MM.1S (cell line): ENCODE measurements around the gene FAM234A.
A peak's percentile ranks its signal among the peaks of the same experiment; 100 is the strongest.

Experiments used
- DNase-seq: peaks from one replicate; pipeline ENCODE4 v3.0.0-alpha.2; 2015
- H2AFZ ChIP-seq: fragments of 300-600 bp; sonication (generic); 2 replicates; pipeline ENCODE4 v1.6.0; 2016; ENCODE audit warnings: antibody characterized with exemption, low read length
- H3F3A ChIP-seq: fragments of 300-600 bp; sonication (generic); 2 replicates; pipeline ENCODE4 v1.6.1; 2016; ENCODE audit warnings: mild to moderate bottlenecking, antibody characterized with exemption, low read length, moderate library complexity, mixed read lengths; ENCODE audit not compliant: insufficient read depth
- H3K27ac ChIP-seq: fragments of 300-600 bp; sonication (generic); 2 replicates; pipeline ENCODE4 v1.5.1; 2016; ENCODE audit warnings: mild to moderate bottlenecking, low read length
- H3K27me3 ChIP-seq: fragments of 300-600 bp; sonication (generic); replicated peaks from 2 replicates; pipeline ENCODE4 v1.6.0; 2016; ENCODE audit warnings: low read length; ENCODE audit not compliant: insufficient read depth
- H3K36me3 ChIP-seq: fragments of 300-600 bp; sonication (generic); replicated peaks from 2 replicates; pipeline ENCODE4 v1.6.1; 2016; ENCODE audit warnings: mild to moderate bottlenecking, low read length, mixed read lengths; ENCODE audit not compliant: insufficient read depth
- H3K4me1 ChIP-seq: fragments of 300-600 bp; sonication (generic); 2 replicates; pipeline ENCODE4 v1.6.1; 2016; ENCODE audit warnings: low read length, mixed read lengths
- H3K4me2 ChIP-seq: fragments of 300-600 bp; sonication (generic); 2 replicates; pipeline ENCODE4 v1.6.0; 2016; ENCODE audit warnings: low read depth, low read length
- H3K4me3 ChIP-seq: fragments of 300-600 bp; sonication (generic); 2 replicates; pipeline ENCODE4 v1.5.1; 2016; ENCODE audit warnings: low read length, mixed read lengths
- H3K79me2 ChIP-seq: fragments of 300-600 bp; sonication (generic); 2 replicates; pipeline ENCODE4 v1.6.1; 2016; ENCODE audit warnings: mixed run types, low read length, mixed read lengths
- H3K9ac ChIP-seq: fragments of 300-600 bp; sonication (generic); 2 replicates; pipeline ENCODE4 v1.6.1; 2016; ENCODE audit warnings: low read length, mixed read lengths
- H3K9me2 ChIP-seq: fragments of 300-600 bp; sonication (generic); replicated peaks from 2 replicates; pipeline ENCODE4 v1.6.1; 2016; ENCODE audit warnings: mild to moderate bottlenecking, low read length, mixed read lengths; ENCODE audit not compliant: insufficient read depth
- H3K9me3 ChIP-seq: fragments of 300-600 bp; sonication (generic); replicated peaks from 2 replicates; pipeline ENCODE4 v1.6.1; 2016; ENCODE audit warnings: mild to moderate bottlenecking, low read length, mixed read lengths; ENCODE audit not compliant: insufficient read depth
- H4K20me1 ChIP-seq: fragments of 300-600 bp; sonication (generic); 2 replicates; pipeline ENCODE4 v1.6.1; 2016; ENCODE audit warnings: mild to moderate bottlenecking, low read length, moderate library complexity, mixed read lengths; ENCODE audit not compliant: insufficient read depth
- EZH2 ChIP-seq: fragments of 300-600 bp; sonication (generic); optimal IDR thresholded peaks from 2 replicates; pipeline ENCODE3; 2017; ENCODE audit warnings: low read depth, mild to moderate bottlenecking, antibody characterized with exemption, low read length, mixed read lengths
- EZH2phosphoT487 ChIP-seq: fragments of 300-600 bp; sonication (generic); IDR thresholded peaks from 2 replicates; pipeline ENCODE4 v1.6.1; 2018; ENCODE audit warnings: antibody characterized with exemption, low read length
- TF ChIP-seq, protein P1 (sequence below): fragments of 300-600 bp; sonication (generic); IDR thresholded peaks from 2 replicates; pipeline ENCODE4 v1.5.1; 2016; ENCODE audit warnings: antibody characterized with exemption, low read length, mixed read lengths

FAM234A gene

DNA sequence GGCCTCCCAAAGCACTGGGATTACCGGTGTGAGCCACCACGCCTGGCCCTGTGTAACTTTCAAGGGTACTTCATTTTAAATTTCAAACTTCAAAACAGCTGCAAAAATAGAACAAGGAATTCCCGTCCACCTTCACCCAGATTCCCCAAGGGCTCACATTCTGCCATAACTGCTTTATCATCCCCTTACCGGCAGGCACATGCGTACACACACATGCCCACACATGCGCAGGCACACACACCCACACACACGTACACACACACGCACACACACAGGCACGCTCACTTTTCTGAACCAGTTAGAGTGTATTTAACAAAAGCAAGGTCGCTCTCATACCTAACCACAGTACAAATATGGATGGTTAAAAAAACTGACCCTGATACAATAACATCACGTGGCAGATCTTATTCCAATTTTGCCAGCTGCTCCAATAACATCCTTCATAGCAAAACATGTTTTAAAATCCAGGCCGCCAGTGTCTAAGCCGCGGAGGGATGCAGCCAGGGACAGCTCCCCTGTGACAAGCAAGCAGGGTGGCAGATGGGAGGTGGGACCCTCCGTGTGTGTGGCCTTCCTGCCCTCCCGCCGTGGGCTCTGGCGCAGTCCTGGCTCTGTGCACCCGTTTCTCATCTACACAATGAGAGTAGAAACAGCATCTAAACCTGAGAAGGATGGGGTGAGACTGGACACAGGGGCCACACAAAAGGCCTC lies 71.5 kb downstream of the FAM234A start:
- H3K9ac ChIP-seq, result no peak overlapping the region
- H3K4me2 ChIP-seq, result no peak overlapping the region
- no peaks in the 10 kb centered on the region for H3K9me3 ChIP-seq
- no peak for DNase-seq
- no peak overlapping the region for H3K27ac ChIP-seq
- H3K27me3 ChIP-seq, result no peaks in the 10 kb centered on the region
- H3K36me3 ChIP-seq, result no peaks in the 10 kb centered on the region
- no peaks in the 10 kb centered on the region for H3K9me2 ChIP-seq
- TF ChIP-seq, protein P1, sequence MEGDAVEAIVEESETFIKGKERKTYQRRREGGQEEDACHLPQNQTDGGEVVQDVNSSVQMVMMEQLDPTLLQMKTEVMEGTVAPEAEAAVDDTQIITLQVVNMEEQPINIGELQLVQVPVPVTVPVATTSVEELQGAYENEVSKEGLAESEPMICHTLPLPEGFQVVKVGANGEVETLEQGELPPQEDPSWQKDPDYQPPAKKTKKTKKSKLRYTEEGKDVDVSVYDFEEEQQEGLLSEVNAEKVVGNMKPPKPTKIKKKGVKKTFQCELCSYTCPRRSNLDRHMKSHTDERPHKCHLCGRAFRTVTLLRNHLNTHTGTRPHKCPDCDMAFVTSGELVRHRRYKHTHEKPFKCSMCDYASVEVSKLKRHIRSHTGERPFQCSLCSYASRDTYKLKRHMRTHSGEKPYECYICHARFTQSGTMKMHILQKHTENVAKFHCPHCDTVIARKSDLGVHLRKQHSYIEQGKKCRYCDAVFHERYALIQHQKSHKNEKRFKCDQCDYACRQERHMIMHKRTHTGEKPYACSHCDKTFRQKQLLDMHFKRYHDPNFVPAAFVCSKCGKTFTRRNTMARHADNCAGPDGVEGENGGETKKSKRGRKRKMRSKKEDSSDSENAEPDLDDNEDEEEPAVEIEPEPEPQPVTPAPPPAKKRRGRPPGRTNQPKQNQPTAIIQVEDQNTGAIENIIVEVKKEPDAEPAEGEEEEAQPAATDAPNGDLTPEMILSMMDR, result no peak
- TF ChIP-seq EZH2 (no peak), EZH2phosphoT487 (no peak)
- no peaks in the 10 kb centered on the region for H3F3A ChIP-seq
- no peaks in the 10 kb centered on the region for H4K20me1 ChIP-seq
- H3K4me1 ChIP-seq, result no peaks in the 10 kb centered on the region
- no peak overlapping the region for H3K4me3 ChIP-seq
- no peak overlapping the region for H2AFZ ChIP-seq
- no peaks in the 10 kb centered on the region; the same call in 1 of the 2 replicates for H3K79me2 ChIP-seq

DNA sequence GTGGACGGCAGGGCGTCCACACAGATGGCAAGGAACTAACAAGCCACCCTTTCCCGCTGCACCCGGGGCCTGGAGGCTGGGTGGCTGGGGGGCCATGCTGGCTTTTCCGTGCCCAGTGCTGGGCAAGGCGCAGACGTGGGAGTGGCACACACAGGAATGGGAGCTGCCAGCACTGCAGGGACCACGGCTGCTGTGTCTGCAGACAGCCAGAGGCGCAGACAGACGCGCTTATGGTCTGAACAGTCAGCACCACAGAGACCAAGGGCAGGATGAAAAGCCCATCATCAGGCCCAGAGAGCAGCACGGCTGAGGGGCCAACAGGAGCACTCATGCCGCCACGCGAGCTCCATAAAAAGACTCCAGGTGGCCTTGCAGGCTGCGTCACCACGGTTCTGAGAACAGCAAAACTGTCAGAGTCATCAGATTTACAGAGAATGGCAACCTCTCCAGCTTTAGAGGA lies 72.3 kb downstream of the FAM234A start:
- H3K27ac ChIP-seq, result peak overlapping the region; percentile 62; the same call in 1 of the 2 replicates
- peak; percentile 21 for DNase-seq
- H2AFZ ChIP-seq, result no peak overlapping the region
- no peak for TF ChIP-seq EZH2
- TF ChIP-seq, protein P1, result no peak
- TF ChIP-seq EZH2phosphoT487, result no peak
- no peak overlapping the region for H3K4me2 ChIP-seq
- peaks cover 3% of the 10 kb centered on the region; the same call in 1 of the 2 replicates for H3K79me2 ChIP-seq
- H3K36me3 ChIP-seq, result no peaks in the 10 kb centered on the region
- no peak overlapping the region for H3K4me3 ChIP-seq
- H3K9me3 ChIP-seq, result no peaks in the 10 kb centered on the region
- no peaks in the 10 kb centered on the region for H3K4me1 ChIP-seq
- no peaks in the 10 kb centered on the region for H3K9me2 ChIP-seq
- H3K27me3 ChIP-seq, result no peaks in the 10 kb centered on the region
- no peak overlapping the region for H3K9ac ChIP-seq
- no peaks in the 10 kb centered on the region for H3F3A ChIP-seq
- no peaks in the 10 kb centered on the region for H4K20me1 ChIP-seq

DNA sequence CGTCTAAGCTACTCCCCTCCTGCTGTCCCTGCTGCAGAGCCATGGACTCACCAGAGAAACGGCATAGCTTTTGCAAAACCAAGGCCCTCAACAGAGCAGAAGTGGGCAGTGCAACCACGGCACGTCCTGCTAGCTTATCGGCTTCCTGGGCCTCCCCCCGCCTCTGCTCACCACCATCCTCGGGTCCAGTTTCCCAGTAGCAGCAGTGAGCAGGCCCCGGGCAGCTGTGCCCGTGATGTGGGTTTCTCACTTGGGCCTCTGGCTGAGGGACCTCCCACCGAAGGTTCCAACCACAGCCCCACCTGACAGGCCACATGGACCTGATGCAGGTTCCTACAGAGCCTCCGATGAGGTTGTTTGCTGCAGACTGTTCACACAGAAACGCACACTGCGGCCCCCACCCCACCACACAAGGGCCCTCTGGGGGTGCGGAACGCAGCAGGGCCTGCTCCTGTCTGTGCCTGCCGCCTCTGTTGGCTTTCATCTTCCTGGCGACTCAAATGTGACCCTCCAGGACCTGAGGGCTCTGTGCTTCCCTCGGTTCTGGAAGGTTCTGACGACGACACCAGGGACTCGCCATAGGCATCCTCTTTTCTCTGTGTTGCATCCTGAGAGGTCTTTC lies 73.2 kb downstream of the FAM234A start:
- H2AFZ ChIP-seq, result no peak overlapping the region
- no peaks in the 10 kb centered on the region for H3K27me3 ChIP-seq
- H3K27ac ChIP-seq, result peak overlapping the region; percentile 62; the same call in 1 of the 2 replicates
- no peak overlapping the region for H3K9ac ChIP-seq
- H3K4me2 ChIP-seq, result no peak overlapping the region
- H3K4me3 ChIP-seq, result no peak overlapping the region
- H3K36me3 ChIP-seq, result no peaks in the 10 kb centered on the region
- H3F3A ChIP-seq, result no peaks in the 10 kb centered on the region
- no peaks in the 10 kb centered on the region for H3K9me3 ChIP-seq
- H3K4me1 ChIP-seq, result no peaks in the 10 kb centered on the region
- no peaks in the 10 kb centered on the region for H3K9me2 ChIP-seq
- peaks cover 6% of the 10 kb centered on the region; the same call in 1 of the 2 replicates for H3K79me2 ChIP-seq
- DNase-seq, result no peak
- no peaks in the 10 kb centered on the region for H4K20me1 ChIP-seq
- no peak for TF ChIP-seq EZH2
- no peak for TF ChIP-seq EZH2phosphoT487
- TF ChIP-seq, protein P1, result no peak
